WI38 (cell line): ENCODE data around the gene CTNNAL1.
"Not testable (repeated sequence)": the region's sequence is repeated elsewhere in the genome, so short reads cannot be mapped to it uniquely, and the experiment has no call there.

Source experiments
- H3K4me3 ChIP-seq: 2 replicates; pipeline ENCODE4 v1.5.1; 2011; ENCODE audit warnings: low read depth, mild to moderate bottlenecking, control low read depth, low read length
- CTCF ChIP-seq: IDR thresholded peaks from 2 replicates; pipeline ENCODE4 v1.5.1; 2012; ENCODE audit warnings: low read depth, mild to moderate bottlenecking, control low read depth, low read length

CTNNAL1 gene

DNA sequence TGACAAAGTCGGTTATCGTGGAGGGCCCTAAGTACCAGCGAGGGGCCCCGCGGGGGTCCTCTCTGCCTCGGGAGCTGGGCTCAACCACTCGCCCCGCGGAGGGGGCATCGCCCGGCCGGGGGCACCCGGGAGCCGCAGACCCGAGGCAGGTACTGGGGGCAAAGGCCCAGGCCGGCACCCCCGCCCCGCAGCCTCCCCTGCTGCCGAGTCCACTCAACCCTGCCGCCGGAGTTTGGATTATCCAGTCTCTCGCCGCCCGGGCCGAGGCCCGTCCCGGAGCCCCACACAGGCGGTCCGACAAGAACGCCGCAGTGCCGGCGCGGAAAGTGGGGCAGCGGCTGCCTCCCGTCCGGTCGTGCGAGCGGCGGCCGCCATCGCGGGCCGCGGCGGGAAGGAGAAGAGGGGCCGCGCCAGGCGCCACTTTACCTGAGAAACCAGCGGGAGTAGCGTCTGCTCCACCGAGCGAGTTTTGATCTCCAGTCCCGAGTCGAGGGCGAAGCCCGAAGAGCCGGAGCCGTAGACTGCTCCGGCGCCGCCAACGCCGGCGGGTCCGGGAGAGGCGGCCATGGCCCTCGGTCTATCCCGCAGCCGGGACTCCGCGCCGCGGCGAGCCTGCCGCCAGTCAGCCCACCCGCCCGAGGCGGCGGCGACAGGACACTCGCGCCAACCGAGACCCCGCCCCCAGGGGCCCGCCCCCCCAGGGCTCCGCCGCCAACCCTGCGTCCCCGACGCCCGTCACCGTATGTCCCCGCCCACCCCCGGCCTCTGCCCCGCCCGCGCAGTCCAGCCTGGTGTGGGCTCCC lies at the start of gene CTNNAL1:
Gene CTNNAL1 (minus strand): TSS at position 624 of the 803 bp plus-strand sequence. CDS start 57 bp downstream, at position 567.
- H3K4me3 ChIP-seq = peak within 1 kb of the TSS; percentile 90
- no peak for TF ChIP-seq CTCF

DNA sequence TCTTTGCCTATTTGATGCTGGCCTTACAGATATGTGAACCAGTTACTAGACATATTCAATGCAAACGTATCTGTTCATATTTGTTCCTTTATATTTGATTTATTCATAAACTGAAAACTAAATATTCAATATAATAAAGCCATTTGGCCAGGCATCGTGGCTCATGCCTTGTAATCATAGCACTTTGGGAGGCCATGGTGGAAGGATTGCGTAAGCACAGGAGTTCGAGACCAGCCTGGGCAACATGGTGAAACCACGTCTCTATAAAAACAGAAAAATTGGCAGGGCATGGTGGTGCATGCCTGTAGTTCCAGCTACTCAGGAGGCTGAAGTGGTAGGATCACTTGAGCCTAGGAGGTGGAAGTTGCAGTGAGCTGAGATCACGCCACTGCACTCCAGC lies 49.2 kb upstream of the CTNNAL1 start:
- no peak for TF ChIP-seq CTCF
- H3K4me3 ChIP-seq = no peak overlapping the region

- H3K4me3 ChIP-seq = no peak overlapping the region
- TF ChIP-seq CTCF = no peak
Observed at GRCh38 chr9:109060191-109060590, 46.9 kb upstream of the CTNNAL1 start.

- H3K4me3 ChIP-seq = not testable (repeated sequence)
Observed at GRCh38 chr9:109053121-109053520, 39.8 kb upstream of the CTNNAL1 start.

- TF ChIP-seq CTCF = no peak
- no peak overlapping the region for H3K4me3 ChIP-seq
Observed at GRCh38 chr9:109052416-109052815, 39.1 kb upstream of the CTNNAL1 start.

DNA sequence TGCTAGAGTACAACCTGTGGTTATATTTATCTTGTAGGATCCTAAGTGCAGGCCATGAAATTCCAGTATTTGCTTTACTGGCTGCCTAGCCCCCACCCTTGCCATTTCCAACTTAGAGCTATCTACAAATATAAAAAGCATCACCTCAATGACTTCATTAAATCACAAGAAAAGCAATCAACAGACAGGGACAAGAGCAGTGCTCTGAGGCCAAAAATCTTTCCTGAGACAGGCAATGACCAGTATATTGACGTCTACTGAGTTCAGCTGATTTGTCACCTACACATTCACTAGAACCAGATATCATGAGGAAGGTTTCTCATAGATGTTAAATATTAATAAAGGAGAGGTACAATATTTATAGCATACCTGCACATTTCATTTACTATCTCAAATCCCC lies 38.4 kb upstream of the CTNNAL1 start:
- no peak for TF ChIP-seq CTCF
- no peak overlapping the region for H3K4me3 ChIP-seq

- no peak for TF ChIP-seq CTCF
- no peak overlapping the region for H3K4me3 ChIP-seq
Observed at GRCh38 chr9:109050444-109050843, 37.1 kb upstream of the CTNNAL1 start.

DNA sequence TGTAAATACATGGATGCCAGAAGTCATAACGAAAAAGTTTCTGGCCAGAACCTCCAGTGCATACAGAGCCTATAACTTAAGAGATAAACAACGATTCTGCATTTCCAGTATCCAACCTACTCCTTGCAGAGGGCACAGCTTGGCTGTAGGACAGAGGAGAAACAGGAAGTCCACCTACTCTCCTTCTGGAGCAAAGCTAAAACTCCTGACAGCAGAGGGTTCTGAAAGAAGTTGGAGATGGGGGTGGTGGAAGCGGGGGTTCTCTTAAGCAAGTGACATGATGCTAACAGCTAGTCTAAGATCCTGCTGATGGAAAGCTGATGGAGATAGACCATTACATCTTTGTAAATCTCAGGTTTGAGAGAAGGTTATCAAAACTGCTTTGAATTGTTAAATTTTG lies 35.5 kb upstream of the CTNNAL1 start:
- no peak overlapping the region for H3K4me3 ChIP-seq
- no peak for TF ChIP-seq CTCF
